HG02970 (cell line): ENCODE results near the gene STK16.
"Not testable (repeated sequence)": the region's sequence is repeated elsewhere in the genome, so short reads cannot be mapped to it uniquely, and the experiment has no call there.

Experiments
- ATAC-seq: cut with Tn5 transposase; IDR thresholded peaks from one replicate; pipeline ENCODE4 v1.9.1; 2021; ENCODE audit warnings: mild to moderate bottlenecking, moderate library complexity, moderate number of reproducible peaks; ENCODE audit not compliant: unreplicated experiment, low FRiP score

Gene STK16

GRCh38 chr2:219234331-219234730, 10.9 kb upstream of the STK16 start:
- no peak for ATAC-seq

GRCh38 chr2:219243291-219243761, 2.0 kb upstream of the STK16 start:
- ATAC-seq = no peak

GRCh38 chr2:219244789-219245147, 511 bp upstream of the STK16 start:
- no peak for ATAC-seq

- ATAC-seq = no peak
Observed at GRCh38 chr2:219245899-219246230, 586 bp downstream of the STK16 start.

GRCh38 chr2:219246559-219246958, 1.3 kb downstream of the STK16 start:
- no peak for ATAC-seq

GRCh38 chr2:219247678-219248642, 2.7 kb downstream of the STK16 start:
- no peak for ATAC-seq

GRCh38 chr2:219248845-219249202, 3.5 kb downstream of the STK16 start:
- ATAC-seq = no peak

GRCh38 chr2:219249203-219249980, 4.1 kb downstream of the STK16 start:
- peak; percentile 28 for ATAC-seq

- ATAC-seq = no peak
Observed at GRCh38 chr2:219250049-219250781, 4.9 kb downstream of the STK16 start.

- ATAC-seq = no peak
Observed at GRCh38 chr2:219251656-219252055, 6.4 kb downstream of the STK16 start.

GRCh38 chr2:219252084-219252483, 6.8 kb downstream of the STK16 start:
- no peak for ATAC-seq

- ATAC-seq = no peak
Observed at GRCh38 chr2:219252570-219252899, 7.3 kb downstream of the STK16 start.

GRCh38 chr2:219252900-219253752, 7.8 kb downstream of the STK16 start, which contains the start of gene TUBA4B:
TSS of gene TUBA4B (plus strand) at chr2:219253243. CDS start at chr2:219253408, 165 bp downstream.
- ATAC-seq = no peak

- ATAC-seq = peak; percentile 44
Observed at GRCh38 chr2:219253753-219254589, 8.7 kb downstream of the STK16 start, which contains the start of gene TUBA4A. TSS of gene TUBA4A (minus strand) at chr2:219253918. CDS start at chr2:219253858, 60 bp downstream.

GRCh38 chr2:219254590-219255201, 9.4 kb downstream of the STK16 start:
- peak; percentile 25 for ATAC-seq

- ATAC-seq = not testable (repeated sequence)
Observed at GRCh38 chr2:219258942-219259341, 13.7 kb downstream of the STK16 start.

GRCh38 chr2:219261024-219261855, 16.0 kb downstream of the STK16 start:
- no peak for ATAC-seq

GRCh38 chr2:219266232-219266631, 21.0 kb downstream of the STK16 start:
- ATAC-seq = no peak
